Measurements from ENCODE around the gene EXTL2.

- no peak for TF ChIP-seq CTCF (optimal IDR thresholded peaks at IDR 0.05 in 1 of 3, IDR thresholded peaks at IDR 0.05 in 1 of 3, conservative IDR thresholded peaks at IDR 0.05 in 1 of 3; ENCODE audit: extremely low read depth in 1 of 3, insufficient read depth in 2 of 3, low read length in 3 of 3)
- TF ChIP-seq EZH2 (IDR thresholded peaks at IDR 0.05; ENCODE audit: low read length) = no peak
Observed at GRCh38 chr1:100875228-100875627, 19.4 kb downstream of the EXTL2 start.
